Upper lobe of right lung (tissue), 1 donor: ENCODE measurements around the gene PTPRN2. TPM values are rescaled to one million over a fixed set of nuclear protein-coding genes. Genes with fewer than 3 reads are reported as not detected.

Source experiments
- ATAC-seq: fragments of 200-7000 bp; cut with Tn5 transposase; one replicate; pipeline ENCODE4 v1.9.1; 2020; ENCODE audit warnings: mild to moderate bottlenecking, moderate library complexity
- DNase-seq: peaks from one replicate; pipeline ENCODE4 v3.0.0-alpha.2; 2020
- H3K27ac ChIP-seq: fragments of 200-600 bp; one replicate; pipeline ENCODE4 v1.8.0; 2022
- H3K27me3 ChIP-seq: fragments of 200-600 bp; one replicate; pipeline ENCODE4 v1.8.0; 2022; ENCODE audit warnings: mild to moderate bottlenecking
- H3K36me3 ChIP-seq: fragments of 200-600 bp; one replicate; pipeline ENCODE4 v1.8.0; 2022
- H3K4me1 ChIP-seq: fragments of 200-600 bp; one replicate; pipeline ENCODE4 v1.8.0; 2022
- H3K4me3 ChIP-seq: fragments of 200-600 bp; one replicate; pipeline ENCODE4 v1.8.0; 2022; ENCODE audit warnings: mild to moderate bottlenecking
- H3K9me3 ChIP-seq: fragments of 200-600 bp; one replicate; pipeline ENCODE4 v1.8.0; 2022
- intact Hi-C: fragments of 100-400 bp; cut with DNase I; formaldehyde crosslinking; loops from one replicate; pipeline ENCODE4 v1.11.0; 2022
- total RNA-seq: library from RNA; stranded (reverse); fragmentation: NEBNext Ultra II Directional; extraction: Animal tissue kit (Norgen Biotek cat#: 25700); gene quantifications from one replicate; pipeline ENCODE4 v1.2.1, GENCODE V29; 2021
- TF ChIP-seq, protein P1 (sequence below): fragments of 200-600 bp; IDR thresholded peaks from one replicate; pipeline ENCODE4 v1.8.0; 2022; ENCODE audit warnings: antibody characterized with exemption
- donor health status: DM: no; HTN: yes; CAD: no; lungs with severe emphysema.

Gene PTPRN2
- total RNA-seq, 1 donor from 2014 or later = 4.9 TPM

DNA sequence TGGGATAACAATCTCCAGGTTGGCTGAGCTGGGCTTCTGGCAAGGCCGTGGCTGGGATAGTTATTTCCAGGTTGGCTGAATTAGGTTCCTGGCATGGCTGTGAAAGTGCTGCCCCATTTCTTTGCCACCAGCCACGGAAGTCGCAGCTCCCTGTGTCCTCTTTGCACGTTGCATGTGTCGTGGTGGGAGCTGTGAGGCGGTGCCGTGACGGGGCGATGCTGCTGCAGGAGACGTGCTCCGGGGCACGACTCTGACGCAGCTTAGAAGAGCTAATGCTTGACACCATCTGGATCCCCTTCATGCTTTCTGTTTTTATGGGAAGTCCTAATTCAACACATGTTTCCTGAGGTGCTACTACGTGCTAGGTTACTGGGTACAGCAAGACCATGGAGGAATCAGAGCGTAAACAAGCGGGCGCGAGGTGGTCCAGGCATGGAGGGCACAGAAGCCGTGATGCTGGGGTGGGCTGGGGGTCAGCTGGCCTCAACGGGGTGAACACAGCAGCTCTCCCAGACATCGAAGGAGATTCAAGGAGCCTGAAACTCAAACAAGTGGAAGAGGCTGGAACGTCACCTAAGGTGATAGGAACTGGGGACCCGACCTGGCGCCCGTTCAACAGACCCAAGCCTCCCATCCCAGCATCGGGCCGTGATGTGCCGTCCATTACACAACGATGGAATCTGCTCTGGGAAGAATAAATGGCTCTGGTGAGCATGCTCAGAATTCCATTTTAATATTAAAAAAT is 843.7 kb downstream of the PTPRN2 start:
- no peak overlapping the region for H3K4me3 ChIP-seq
- TF ChIP-seq, protein P1, sequence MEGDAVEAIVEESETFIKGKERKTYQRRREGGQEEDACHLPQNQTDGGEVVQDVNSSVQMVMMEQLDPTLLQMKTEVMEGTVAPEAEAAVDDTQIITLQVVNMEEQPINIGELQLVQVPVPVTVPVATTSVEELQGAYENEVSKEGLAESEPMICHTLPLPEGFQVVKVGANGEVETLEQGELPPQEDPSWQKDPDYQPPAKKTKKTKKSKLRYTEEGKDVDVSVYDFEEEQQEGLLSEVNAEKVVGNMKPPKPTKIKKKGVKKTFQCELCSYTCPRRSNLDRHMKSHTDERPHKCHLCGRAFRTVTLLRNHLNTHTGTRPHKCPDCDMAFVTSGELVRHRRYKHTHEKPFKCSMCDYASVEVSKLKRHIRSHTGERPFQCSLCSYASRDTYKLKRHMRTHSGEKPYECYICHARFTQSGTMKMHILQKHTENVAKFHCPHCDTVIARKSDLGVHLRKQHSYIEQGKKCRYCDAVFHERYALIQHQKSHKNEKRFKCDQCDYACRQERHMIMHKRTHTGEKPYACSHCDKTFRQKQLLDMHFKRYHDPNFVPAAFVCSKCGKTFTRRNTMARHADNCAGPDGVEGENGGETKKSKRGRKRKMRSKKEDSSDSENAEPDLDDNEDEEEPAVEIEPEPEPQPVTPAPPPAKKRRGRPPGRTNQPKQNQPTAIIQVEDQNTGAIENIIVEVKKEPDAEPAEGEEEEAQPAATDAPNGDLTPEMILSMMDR = no peak
- ATAC-seq (no peak), DNase-seq (no peak)
- H3K27me3 ChIP-seq = peaks cover 6% of the 10 kb centered on the region
- no peaks in the 10 kb centered on the region for H3K4me1 ChIP-seq
- H3K27ac ChIP-seq = no peak overlapping the region
- no peaks in the 10 kb centered on the region for H3K9me3 ChIP-seq
- no peaks in the 10 kb centered on the region for H3K36me3 ChIP-seq
- intact Hi-C loops = no loop called here

DNA sequence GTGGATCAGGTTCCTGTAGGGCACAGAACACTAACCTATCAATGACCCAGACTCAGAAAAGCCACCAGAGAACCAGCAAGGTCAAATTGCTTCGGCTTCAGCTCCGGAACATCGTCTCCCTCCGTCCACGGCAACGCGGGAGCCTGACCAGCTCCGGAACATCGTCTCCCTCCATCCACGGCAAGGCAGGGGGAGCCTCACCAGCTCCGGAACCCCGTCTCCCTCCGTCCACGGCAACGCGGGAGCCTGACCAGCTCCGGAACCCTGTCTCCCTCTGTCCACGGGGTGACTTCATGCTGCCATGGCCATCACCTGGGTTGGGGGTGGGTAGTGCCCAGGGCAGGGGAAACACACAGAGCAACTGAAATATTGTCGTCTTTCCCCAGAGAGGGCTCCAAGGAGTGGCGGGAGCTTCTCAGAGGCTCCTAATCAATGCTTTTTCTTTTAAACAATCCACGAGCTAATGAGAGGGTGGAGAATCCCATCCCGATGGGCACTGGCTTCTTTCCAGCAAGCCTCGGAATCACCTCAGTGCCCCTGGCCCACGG is 847.3 kb downstream of the PTPRN2 start:
- Histone ChIP-seq H3K27me3 (peaks cover 19% of the 10 kb centered on the region), H3K27ac (no peak overlapping the region), H3K4me3 (no peak overlapping the region), H3K9me3 (no peaks in the 10 kb centered on the region), H3K4me1 (no peaks in the 10 kb centered on the region), H3K36me3 (no peaks in the 10 kb centered on the region)
- intact Hi-C loops = no loop called here
- no peak for DNase-seq
- ATAC-seq = no peak
- TF ChIP-seq, protein P1 = no peak

DNA sequence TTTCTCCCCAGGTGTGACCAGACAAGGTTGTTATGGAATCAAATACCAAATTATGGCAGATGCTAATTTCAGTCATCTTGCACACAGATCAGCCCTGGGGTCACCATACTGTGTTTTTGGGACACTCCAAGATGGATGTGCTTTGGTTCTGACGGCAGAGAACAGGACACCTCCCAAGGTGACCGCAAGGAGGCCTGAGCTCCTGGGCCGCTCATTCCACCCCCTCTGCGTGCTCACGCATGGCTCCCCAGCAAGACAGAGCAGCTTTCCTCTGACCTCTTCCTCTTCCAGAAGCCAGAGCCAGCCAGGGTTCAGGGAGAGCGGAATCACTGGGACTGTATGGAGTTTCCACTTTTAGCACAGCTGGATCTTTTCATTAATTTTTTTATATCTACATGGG is 848.0 kb downstream of the PTPRN2 start:
- peaks cover 19% of the 10 kb centered on the region for H3K27me3 ChIP-seq
- H3K36me3 ChIP-seq = no peaks in the 10 kb centered on the region
- intact Hi-C loops = no loop called here
- H3K27ac ChIP-seq = no peak overlapping the region
- ATAC-seq (no peak), DNase-seq (no peak)
- TF ChIP-seq, protein P1 = no peak
- no peaks in the 10 kb centered on the region for H3K4me1 ChIP-seq
- no peak overlapping the region for H3K4me3 ChIP-seq
- no peaks in the 10 kb centered on the region for H3K9me3 ChIP-seq

DNA sequence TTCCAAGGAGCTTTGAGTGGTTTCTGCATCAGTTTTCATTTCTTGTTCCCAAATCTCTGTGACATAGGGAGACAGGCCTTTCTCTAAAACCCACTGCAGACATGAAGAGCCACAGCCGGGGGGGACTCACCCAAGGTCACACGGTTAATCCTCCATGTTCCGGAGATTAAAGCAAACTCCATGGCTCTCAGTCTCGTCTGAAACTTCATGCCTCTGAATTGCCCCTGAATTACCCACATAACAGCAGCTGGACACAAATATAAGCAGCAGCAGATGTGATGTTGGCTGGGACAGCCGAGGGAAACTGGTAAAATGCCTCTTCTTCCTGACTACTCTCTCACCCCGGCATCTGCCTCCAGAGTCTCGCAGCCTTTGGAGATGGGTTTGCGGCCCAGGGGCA is 848.6 kb downstream of the PTPRN2 start:
- TF ChIP-seq, protein P1 = no peak
- H3K4me1 ChIP-seq = no peaks in the 10 kb centered on the region
- H3K36me3 ChIP-seq = no peaks in the 10 kb centered on the region
- DNase-seq = no peak
- intact Hi-C loops = no loop called here
- H3K27ac ChIP-seq = no peak overlapping the region
- no peaks in the 10 kb centered on the region for H3K9me3 ChIP-seq
- H3K27me3 ChIP-seq = peaks cover 19% of the 10 kb centered on the region
- no peak overlapping the region for H3K4me3 ChIP-seq
- ATAC-seq = no peak

DNA sequence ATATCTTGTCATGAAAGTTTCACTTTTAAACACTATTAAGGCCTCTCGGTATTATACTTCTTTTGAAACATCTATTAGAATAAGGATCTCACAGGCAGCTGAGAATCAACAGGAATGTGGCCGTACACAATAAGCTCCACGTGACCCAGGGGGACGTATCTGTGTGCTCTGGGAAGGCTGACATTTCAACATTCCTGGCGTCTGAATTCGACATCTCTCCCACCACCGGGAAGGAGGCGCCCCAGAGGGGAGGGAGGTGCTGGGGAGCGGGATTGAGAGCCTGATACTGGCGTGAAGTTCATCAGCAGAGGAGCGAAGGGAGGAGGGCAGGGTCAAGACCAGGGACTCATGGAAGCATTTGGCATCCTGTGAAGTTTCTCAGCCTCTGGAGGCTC is 849.6 kb downstream of the PTPRN2 start:
- intact Hi-C loops = no loop called here
- peaks cover 19% of the 10 kb centered on the region for H3K27me3 ChIP-seq
- no peak for ATAC-seq
- H3K4me1 ChIP-seq = no peaks in the 10 kb centered on the region
- H3K36me3 ChIP-seq = no peaks in the 10 kb centered on the region
- DNase-seq = no peak
- TF ChIP-seq, protein P1 = no peak
- H3K4me3 ChIP-seq = no peak overlapping the region
- H3K9me3 ChIP-seq = no peaks in the 10 kb centered on the region
- H3K27ac ChIP-seq = no peak overlapping the region
